GM19193 (cell line): ENCODE measurements around the gene ANO4.

Experiments
- POLR2A ChIP-seq: IDR thresholded peaks from 4 replicates; pipeline ENCODE4 v1.6.1; 2011; ENCODE audit not compliant: insufficient read depth, insufficient read length; ENCODE audit errors: extremely low read depth

Gene ANO4

GRCh38 chr12:101047652-101048051 is 253.1 kb downstream of the ANO4 start:
- TF ChIP-seq POLR2A: no peak

GRCh38 chr12:101050631-101051030 is 256.1 kb downstream of the ANO4 start:
- TF ChIP-seq POLR2A: no peak

GRCh38 chr12:101051151-101051550 is 256.6 kb downstream of the ANO4 start:
- TF ChIP-seq POLR2A: no peak

GRCh38 chr12:101051901-101052550 is 257.4 kb downstream of the ANO4 start:
- TF ChIP-seq POLR2A: no peak

GRCh38 chr12:101053203-101053602 is 258.6 kb downstream of the ANO4 start:
- TF ChIP-seq POLR2A: no peak

- TF ChIP-seq POLR2A: no peak
These were observed 261.4 kb downstream of the ANO4 start for GRCh38 chr12:101055940-101056339.

GRCh38 chr12:101064721-101065120 is 270.1 kb downstream of the ANO4 start:
- TF ChIP-seq POLR2A: no peak

- TF ChIP-seq POLR2A: no peak
These were observed 271.9 kb downstream of the ANO4 start for GRCh38 chr12:101066489-101066888.

- TF ChIP-seq POLR2A: no peak
These were observed 273.8 kb downstream of the ANO4 start for GRCh38 chr12:101068402-101068801.

- no peak for TF ChIP-seq POLR2A
These were observed 274.3 kb downstream of the ANO4 start for GRCh38 chr12:101068836-101069235.

- no peak for TF ChIP-seq POLR2A
These were observed 280.5 kb downstream of the ANO4 start for GRCh38 chr12:101074940-101075680.

GRCh38 chr12:101076921-101077320 is 282.3 kb downstream of the ANO4 start:
- no peak for TF ChIP-seq POLR2A

GRCh38 chr12:101077791-101078528 is 283.4 kb downstream of the ANO4 start:
- TF ChIP-seq POLR2A: no peak

- TF ChIP-seq POLR2A: no peak
These were observed 284.1 kb downstream of the ANO4 start for GRCh38 chr12:101078536-101079285.

- no peak for TF ChIP-seq POLR2A
These were observed 288.1 kb downstream of the ANO4 start for GRCh38 chr12:101082706-101083105.
